Glutamatergic neuron (in vitro differentiated cells): ENCODE measurements around the gene GAL3ST1. TPM values are rescaled to one million over a fixed set of nuclear protein-coding genes. Genes with fewer than 3 reads are reported as not detected.
"Not testable (repeated sequence)": the region's sequence is repeated elsewhere in the genome, so short reads cannot be mapped to it uniquely, and the experiment has no call there.

Source experiments
- DNase-seq: peaks from one replicate; pipeline ENCODE4 v3.0.0; 2022
- H3K27ac Mint-ChIP-seq: one replicate; pipeline ENCODE4 v1.8.0; 2020; ENCODE audit warnings: mild to moderate bottlenecking, mixed read lengths, inconsistent platforms; ENCODE audit not compliant: unreplicated experiment
- H3K27me3 Mint-ChIP-seq: one replicate; pipeline ENCODE4 v1.8.0; 2020; ENCODE audit warnings: mild to moderate bottlenecking, moderate library complexity, mixed read lengths, inconsistent platforms; ENCODE audit not compliant: unreplicated experiment
- H3K36me3 Mint-ChIP-seq: one replicate; pipeline ENCODE4 v1.8.0; 2020; ENCODE audit warnings: mild to moderate bottlenecking, mixed read lengths, inconsistent platforms; ENCODE audit not compliant: unreplicated experiment
- H3K4me1 Mint-ChIP-seq: one replicate; pipeline ENCODE4 v1.8.0; 2020; ENCODE audit warnings: mild to moderate bottlenecking, low read depth, mixed read lengths, inconsistent platforms; ENCODE audit not compliant: unreplicated experiment
- H3K4me3 Mint-ChIP-seq: one replicate; pipeline ENCODE4 v1.8.0; 2020; ENCODE audit warnings: mild to moderate bottlenecking, mixed read lengths, inconsistent platforms; ENCODE audit not compliant: unreplicated experiment
- H3K9me3 Mint-ChIP-seq: one replicate; pipeline ENCODE4 v1.8.0; 2020; ENCODE audit warnings: mild to moderate bottlenecking, moderate library complexity, mixed read lengths, inconsistent platforms; ENCODE audit not compliant: unreplicated experiment
- CTCF ChIP-seq: fragments of 200-600 bp; sonication (generic); IDR thresholded peaks from one replicate; pipeline ENCODE4 v1.5.0; 2021; ENCODE audit not compliant: partially characterized antibody, unreplicated experiment
- total RNA-seq: library from RNA; stranded (reverse); fragmentation: NEBNext Ultra II Directional; extraction: Animal tissue kit (Norgen Biotek cat#: 25700); gene quantifications from one replicate; pipeline ENCODE4 v1.2.1, GENCODE V29; 2021; ENCODE audit not compliant: unreplicated experiment

GAL3ST1 gene
- total RNA-seq, 1 donor from 2014 or later, result 1.8 TPM

- no peak for TF ChIP-seq CTCF
- no peaks in the 10 kb centered on the region for H3K4me1 Mint-ChIP-seq
- no peak for DNase-seq
- peaks cover 3% of the 10 kb centered on the region for H3K27me3 Mint-ChIP-seq
- no peak overlapping the region for H3K4me3 Mint-ChIP-seq
- no peaks in the 10 kb centered on the region for H3K9me3 Mint-ChIP-seq
- no peak overlapping the region for H3K27ac Mint-ChIP-seq
- H3K36me3 Mint-ChIP-seq, result no peaks in the 10 kb centered on the region
Measured at GRCh38 chr22:30555282-30556210, 18.9 kb downstream of the GAL3ST1 start.

- Mint-ChIP-seq H3K27me3 (no peaks in the 10 kb centered on the region), H3K36me3 (no peaks in the 10 kb centered on the region), H3K9me3 (no peaks in the 10 kb centered on the region), H3K4me3 (no peak overlapping the region), H3K4me1 (no peaks in the 10 kb centered on the region), H3K27ac (no peak overlapping the region)
- DNase-seq, result no peak
- no peak for TF ChIP-seq CTCF
Measured at GRCh38 chr22:30553971-30554370, 20.5 kb downstream of the GAL3ST1 start.

- H3K4me3 Mint-ChIP-seq, result no peak overlapping the region
- H3K27me3 Mint-ChIP-seq, result peaks cover 3% of the 10 kb centered on the region
- no peak overlapping the region for H3K27ac Mint-ChIP-seq
- no peak for DNase-seq
- no peaks in the 10 kb centered on the region for H3K4me1 Mint-ChIP-seq
- no peaks in the 10 kb centered on the region for H3K9me3 Mint-ChIP-seq
- TF ChIP-seq CTCF, result no peak
- no peaks in the 10 kb centered on the region for H3K36me3 Mint-ChIP-seq
Measured at GRCh38 chr22:30552719-30553118, 21.7 kb downstream of the GAL3ST1 start.

GRCh38 chr22:30551813-30552212 lies 22.7 kb downstream of the GAL3ST1 start:
- not testable (repeated sequence) for H3K36me3 Mint-ChIP-seq, DNase-seq, H3K27me3 Mint-ChIP-seq, H3K27ac Mint-ChIP-seq, H3K9me3 Mint-ChIP-seq, H3K4me3 Mint-ChIP-seq, H3K4me1 Mint-ChIP-seq

- TF ChIP-seq CTCF, result no peak
- Mint-ChIP-seq H3K4me1 (no peaks in the 10 kb centered on the region), H3K4me3 (no peak overlapping the region), H3K27ac (peak overlapping the region; percentile 52), H3K36me3 (peaks cover 5% of the 10 kb centered on the region), H3K27me3 (peaks cover 16% of the 10 kb centered on the region), H3K9me3 (peaks cover 1% of the 10 kb centered on the region)
- no peak for DNase-seq
Measured at GRCh38 chr22:30547188-30547587, 27.3 kb downstream of the GAL3ST1 start.
